Panc1 (cell line): ENCODE measurements around the gene CRIP3. TPM values are rescaled to one million over a fixed set of nuclear protein-coding genes. Genes with fewer than 3 reads are reported as not detected.

Experiments
- ATAC-seq: fragments of 200-7000 bp; cut with Tn5 transposase; 2 replicates; pipeline ENCODE4 v1.9.1; 2020; ENCODE audit warnings: mild to moderate bottlenecking, moderate library complexity
- BruUV-seq: library from RNA; stranded (reverse); fragments of 400-500 nt; replicated peaks from 2 replicates; lab custom pipeline; 2021; lab: Mats Ljungman, UMichigan
- CTCF ChIA-PET: fragments of 300-600 bp; sonication (Branson Sonifier 250); formaldehyde crosslinking; loops from one replicate; lab custom pipeline; 2022; ENCODE audit warnings: antibody characterized with exemption; lab: Charles Lee
- POLR2A ChIA-PET: fragments of 300-600 bp; sonication (Branson Sonifier 250); formaldehyde crosslinking; loops from one replicate; lab custom pipeline; 2022; ENCODE audit warnings: antibody characterized with exemption; lab: Charles Lee
- DNase-seq: peaks from one replicate; pipeline ENCODE4 v3.0.0-alpha.2; 2010; ENCODE audit warnings: low read depth, low spot score
- H3K27ac ChIP-seq: 2 replicates; pipeline ENCODE4 v1.5.1; 2011; ENCODE audit warnings: mild to moderate bottlenecking, low read length, inconsistent platforms
- H3K27me3 ChIP-seq: fragments of 200-500 bp; sonication (Bioruptor generic); 2 replicates; pipeline ENCODE4 v1.6.0; 2014; ENCODE audit warnings: low read length, inconsistent platforms; ENCODE audit not compliant: control insufficient read depth, insufficient read depth
- H3K36me3 ChIP-seq: fragments of 200-500 bp; sonication (Bioruptor generic); 2 replicates; pipeline ENCODE4 v1.5.1; 2014; ENCODE audit warnings: inconsistent platforms, mild to moderate bottlenecking, low read length, moderate library complexity; ENCODE audit not compliant: control insufficient read depth, insufficient read depth
- H3K4me1 ChIP-seq: 2 replicates; pipeline ENCODE4 v1.5.1; 2011; ENCODE audit warnings: inconsistent platforms, mild to moderate bottlenecking, low read length, moderate library complexity; ENCODE audit not compliant: control insufficient read depth, insufficient read depth
- H3K4me3 ChIP-seq, 2 experiments: 2 replicates each; pipeline ENCODE4 v1.5.1; 2011 to 2012; ENCODE audit warnings: low read depth in 2 of 2, low read length in 2 of 2, mild to moderate bottlenecking in 2 of 2, inconsistent platforms in 1 of 2, moderate library complexity in 1 of 2
- H3K9me3 ChIP-seq: fragments of 200-500 bp; sonication (Bioruptor generic); 2 replicates; pipeline ENCODE4 v1.5.1; 2014; ENCODE audit warnings: low read depth, mild to moderate bottlenecking, inconsistent platforms, low read length, moderate library complexity; ENCODE audit not compliant: control insufficient read depth, insufficient read depth
- POLR2AphosphoS5 ChIP-seq: IDR thresholded peaks from 2 replicates; pipeline ENCODE4 v1.6.1; 2012; ENCODE audit warnings: mild to moderate bottlenecking, low read depth, low read length, moderate library complexity
- SIN3A ChIP-seq: IDR thresholded peaks from 2 replicates; pipeline ENCODE4 v1.6.1; 2012; ENCODE audit warnings: low read depth, mild to moderate bottlenecking, low read length, moderate library complexity, borderline replicate concordance; ENCODE audit not compliant: insufficient read depth
- TCF7L2 ChIP-seq: IDR thresholded peaks from 2 replicates; pipeline ENCODE4 v1.6.1; 2011; ENCODE audit warnings: mild to moderate bottlenecking, low read depth, low read length, inconsistent platforms
- in situ Hi-C: cut with HindIII; loops from 2 replicates; pipeline ENCODE4 v1.10.0; 2016; ENCODE audit warnings: low sequenced_read_pairs, low pct_unique_long_range_greater_than_20kb
- intact Hi-C: fragments of 100-400 bp; cut with micrococcal nuclease; formaldehyde crosslinking; loops from one replicate; pipeline ENCODE4 v1.10.0; 2022; ENCODE audit not compliant: unreplicated experiment
- total RNA-seq: library from RNA; stranded (reverse); gene quantifications from one replicate; pipeline ENCODE4 v1.2.1, GENCODE V29; 2021; ENCODE audit not compliant: unreplicated experiment
- TF ChIP-seq, protein P1 (sequence below), 2 experiments: IDR thresholded peaks; 2 replicates each; pipeline ENCODE4 v1.6.1; 2011 to 2012; ENCODE audit warnings: low read depth in 2 of 2, control low read depth in 1 of 2, low read length in 1 of 2, mild to moderate bottlenecking in 1 of 2, moderate library complexity in 1 of 2; ENCODE audit not compliant: insufficient read depth in 1 of 2
- TF ChIP-seq, protein P2 (sequence below): fragments of 450-650 bp; IDR thresholded peaks from 2 replicates; pipeline ENCODE4 v1.5.1; 2017; ENCODE audit warnings: mild to moderate bottlenecking

Gene CRIP3
- total RNA-seq, 1 experiment from 2014 or later = 0.64 TPM

DNA sequence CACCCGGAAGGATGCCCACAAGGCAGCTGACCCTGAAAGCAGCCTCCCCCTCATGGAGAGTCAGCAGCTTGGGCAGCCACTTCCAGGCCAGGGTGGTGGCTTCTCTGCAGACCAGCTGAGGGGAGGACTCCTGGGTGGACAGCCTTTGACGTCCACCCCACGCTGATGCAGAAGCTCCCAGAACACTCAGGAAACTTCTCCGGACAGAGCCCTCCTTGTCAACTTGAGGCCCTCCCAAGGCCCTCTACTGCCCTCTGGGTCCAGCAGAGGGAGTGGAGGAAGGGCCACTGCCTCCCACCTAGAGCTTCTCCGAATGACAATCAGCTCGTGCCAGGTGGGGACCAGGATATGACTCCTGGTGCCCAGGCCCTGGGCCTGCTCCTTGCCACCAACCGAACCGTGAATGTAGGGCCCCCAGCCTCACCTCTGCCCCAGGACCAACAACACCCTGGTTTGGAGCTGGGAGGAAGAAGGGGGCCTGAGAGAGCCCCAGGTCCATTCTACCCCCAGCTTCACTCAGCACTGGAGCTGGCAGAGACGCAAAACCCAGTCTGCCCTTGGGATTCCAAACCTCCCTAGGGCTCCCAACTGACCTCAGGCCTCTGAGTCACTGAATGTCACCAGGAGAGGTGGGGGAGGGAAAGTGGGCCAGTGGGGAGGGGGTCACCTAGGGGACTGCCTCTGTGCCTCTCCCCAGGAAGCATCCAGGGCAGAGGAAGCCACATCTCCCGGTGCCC is 21.5 kb downstream of the CRIP3 start:
- Histone ChIP-seq H3K36me3 (no peaks in the 10 kb centered on the region), H3K27ac (no peak overlapping the region), H3K27me3 (no peaks in the 10 kb centered on the region; the same call in 1 of the 2 replicates), H3K4me1 (no peaks in the 10 kb centered on the region; the same call in 1 of the 2 replicates), H3K9me3 (no peaks in the 10 kb centered on the region), H3K4me3 (no peak overlapping the region)
- ATAC-seq = no peak
- intact Hi-C loops = no loop called here
- CTCF ChIA-PET = no interaction called here
- POLR2A ChIA-PET = interaction anchor here (0.7 kb wide), 1 partner anchor 9 kb away, joined by 3 read pairs; no protein-coding TSS in a partner anchor
- no peak for DNase-seq
- TF ChIP-seq POLR2AphosphoS5 (no peak), SIN3A (no peak), TCF7L2 (no peak)
- TF ChIP-seq, protein P1, sequence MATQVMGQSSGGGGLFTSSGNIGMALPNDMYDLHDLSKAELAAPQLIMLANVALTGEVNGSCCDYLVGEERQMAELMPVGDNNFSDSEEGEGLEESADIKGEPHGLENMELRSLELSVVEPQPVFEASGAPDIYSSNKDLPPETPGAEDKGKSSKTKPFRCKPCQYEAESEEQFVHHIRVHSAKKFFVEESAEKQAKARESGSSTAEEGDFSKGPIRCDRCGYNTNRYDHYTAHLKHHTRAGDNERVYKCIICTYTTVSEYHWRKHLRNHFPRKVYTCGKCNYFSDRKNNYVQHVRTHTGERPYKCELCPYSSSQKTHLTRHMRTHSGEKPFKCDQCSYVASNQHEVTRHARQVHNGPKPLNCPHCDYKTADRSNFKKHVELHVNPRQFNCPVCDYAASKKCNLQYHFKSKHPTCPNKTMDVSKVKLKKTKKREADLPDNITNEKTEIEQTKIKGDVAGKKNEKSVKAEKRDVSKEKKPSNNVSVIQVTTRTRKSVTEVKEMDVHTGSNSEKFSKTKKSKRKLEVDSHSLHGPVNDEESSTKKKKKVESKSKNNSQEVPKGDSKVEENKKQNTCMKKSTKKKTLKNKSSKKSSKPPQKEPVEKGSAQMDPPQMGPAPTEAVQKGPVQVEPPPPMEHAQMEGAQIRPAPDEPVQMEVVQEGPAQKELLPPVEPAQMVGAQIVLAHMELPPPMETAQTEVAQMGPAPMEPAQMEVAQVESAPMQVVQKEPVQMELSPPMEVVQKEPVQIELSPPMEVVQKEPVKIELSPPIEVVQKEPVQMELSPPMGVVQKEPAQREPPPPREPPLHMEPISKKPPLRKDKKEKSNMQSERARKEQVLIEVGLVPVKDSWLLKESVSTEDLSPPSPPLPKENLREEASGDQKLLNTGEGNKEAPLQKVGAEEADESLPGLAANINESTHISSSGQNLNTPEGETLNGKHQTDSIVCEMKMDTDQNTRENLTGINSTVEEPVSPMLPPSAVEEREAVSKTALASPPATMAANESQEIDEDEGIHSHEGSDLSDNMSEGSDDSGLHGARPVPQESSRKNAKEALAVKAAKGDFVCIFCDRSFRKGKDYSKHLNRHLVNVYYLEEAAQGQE (IDR thresholded peaks at IDR 0.05; ENCODE audit: insufficient read depth in 1 of 2, low read depth in 2 of 2, low read length in 1 of 2) = no peak
- TF ChIP-seq, protein P2, sequence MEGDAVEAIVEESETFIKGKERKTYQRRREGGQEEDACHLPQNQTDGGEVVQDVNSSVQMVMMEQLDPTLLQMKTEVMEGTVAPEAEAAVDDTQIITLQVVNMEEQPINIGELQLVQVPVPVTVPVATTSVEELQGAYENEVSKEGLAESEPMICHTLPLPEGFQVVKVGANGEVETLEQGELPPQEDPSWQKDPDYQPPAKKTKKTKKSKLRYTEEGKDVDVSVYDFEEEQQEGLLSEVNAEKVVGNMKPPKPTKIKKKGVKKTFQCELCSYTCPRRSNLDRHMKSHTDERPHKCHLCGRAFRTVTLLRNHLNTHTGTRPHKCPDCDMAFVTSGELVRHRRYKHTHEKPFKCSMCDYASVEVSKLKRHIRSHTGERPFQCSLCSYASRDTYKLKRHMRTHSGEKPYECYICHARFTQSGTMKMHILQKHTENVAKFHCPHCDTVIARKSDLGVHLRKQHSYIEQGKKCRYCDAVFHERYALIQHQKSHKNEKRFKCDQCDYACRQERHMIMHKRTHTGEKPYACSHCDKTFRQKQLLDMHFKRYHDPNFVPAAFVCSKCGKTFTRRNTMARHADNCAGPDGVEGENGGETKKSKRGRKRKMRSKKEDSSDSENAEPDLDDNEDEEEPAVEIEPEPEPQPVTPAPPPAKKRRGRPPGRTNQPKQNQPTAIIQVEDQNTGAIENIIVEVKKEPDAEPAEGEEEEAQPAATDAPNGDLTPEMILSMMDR = no peak
- no TSS peak for BruUV-seq
- in situ Hi-C loops = no loop called here

DNA sequence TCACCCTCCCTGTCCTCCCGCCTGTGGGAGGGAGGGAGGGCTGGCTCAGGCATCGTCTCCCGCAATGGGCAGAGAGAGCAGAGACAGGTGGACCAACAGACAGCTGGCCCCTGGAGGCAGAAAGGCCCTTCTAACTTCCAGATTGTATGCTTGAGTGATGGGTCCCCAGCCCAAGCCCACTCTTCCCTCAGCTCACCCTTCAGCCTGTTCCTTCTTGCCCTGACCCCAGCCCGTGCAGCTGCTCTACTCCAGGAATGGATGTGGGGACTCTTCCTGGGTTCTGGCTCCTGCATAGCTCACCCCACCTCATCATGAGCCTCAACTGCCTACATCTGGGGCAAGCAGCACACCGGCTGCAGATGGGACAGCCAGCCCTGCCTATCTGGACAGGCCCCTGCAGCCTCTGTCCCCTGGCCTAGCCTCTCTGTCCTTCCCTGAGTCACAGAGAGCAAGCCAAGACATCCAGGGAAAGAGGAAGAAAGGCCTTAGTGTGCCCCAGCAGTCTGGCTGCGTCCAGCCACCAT is 22.1 kb downstream of the CRIP3 start:
- Histone ChIP-seq H3K4me3 (no peak overlapping the region), H3K36me3 (no peaks in the 10 kb centered on the region), H3K9me3 (no peaks in the 10 kb centered on the region), H3K27me3 (no peaks in the 10 kb centered on the region; the same call in 1 of the 2 replicates), H3K4me1 (no peaks in the 10 kb centered on the region; the same call in 1 of the 2 replicates), H3K27ac (no peak overlapping the region)
- POLR2A ChIA-PET = no interaction called here
- in situ Hi-C loops = no loop called here
- CTCF ChIA-PET = no interaction called here
- intact Hi-C loops = no loop called here
- DNase-seq (no peak), ATAC-seq (no peak)
- no peak for TF ChIP-seq SIN3A
- no peak for TF ChIP-seq TCF7L2
- TF ChIP-seq, protein P2 = no peak
- no TSS peak for BruUV-seq
